NCI-H2171 treated with DMSO at 0.1 percent for 48 hours (cell line): Measurements from ENCODE around the gene KCTD21.

ENCODE experiments used
- DNase-seq: peaks from one replicate; lab custom pipeline; 2025; lab: John Stamatoyannopoulos, UW

The KCTD21 gene

GRCh38 chr11:78218707-78219492 lies 30.5 kb upstream of the KCTD21 start:
- no peak for DNase-seq

GRCh38 chr11:78217650-78218541 lies 29.5 kb upstream of the KCTD21 start:
- DNase-seq: no peak

- DNase-seq: no peak
These were observed 28.3 kb upstream of the KCTD21 start for GRCh38 chr11:78216571-78217287.

- DNase-seq: no peak
These were observed 27.6 kb upstream of the KCTD21 start for GRCh38 chr11:78216021-78216420.

- DNase-seq: no peak
These were observed 26.1 kb upstream of the KCTD21 start for GRCh38 chr11:78214331-78215194.

GRCh38 chr11:78213526-78214330 lies 25.3 kb upstream of the KCTD21 start:
- no peak for DNase-seq

- no peak for DNase-seq
These were observed 24.4 kb upstream of the KCTD21 start for GRCh38 chr11:78212586-78213371.

GRCh38 chr11:78211565-78211964 lies 23.1 kb upstream of the KCTD21 start:
- DNase-seq: no peak

- DNase-seq: no peak
These were observed 21.7 kb upstream of the KCTD21 start for GRCh38 chr11:78210000-78210608.

GRCh38 chr11:78209478-78209877 lies 21.1 kb upstream of the KCTD21 start:
- no peak for DNase-seq

GRCh38 chr11:78208257-78209165 lies 20.1 kb upstream of the KCTD21 start:
- no peak for DNase-seq

- DNase-seq: no peak
These were observed 19.3 kb upstream of the KCTD21 start for GRCh38 chr11:78207532-78208256.

GRCh38 chr11:78205691-78206090 lies 17.3 kb upstream of the KCTD21 start:
- no peak for DNase-seq

GRCh38 chr11:78205256-78205655 lies 16.8 kb upstream of the KCTD21 start:
- DNase-seq: no peak

- no peak for DNase-seq
These were observed 14.8 kb upstream of the KCTD21 start for GRCh38 chr11:78203184-78203583.

GRCh38 chr11:78202733-78203167 lies 14.3 kb upstream of the KCTD21 start:
- no peak for DNase-seq

- no peak for DNase-seq
These were observed 12.8 kb upstream of the KCTD21 start for GRCh38 chr11:78201096-78201818.
